Type B pancreatic cell (in vitro differentiated cells): Measurements from ENCODE around the gene ADAMTS20. TPM values are rescaled to one million over a fixed set of nuclear protein-coding genes. Genes with fewer than 3 reads are reported as not detected.

Source experiments
- DNase-seq: peaks from one replicate; pipeline ENCODE4 v3.0.0; 2021; ENCODE audit warnings: mixed read lengths; ENCODE audit not compliant: unreplicated experiment; ENCODE audit errors: extremely low spot score
- H3K27ac Mint-ChIP-seq: 2 replicates; pipeline ENCODE4 v1.8.0; 2021; ENCODE audit warnings: mild to moderate bottlenecking, mixed read lengths
- H3K27me3 Mint-ChIP-seq: 2 replicates; pipeline ENCODE4 v1.8.0; 2021; ENCODE audit warnings: mixed read lengths
- H3K36me3 Mint-ChIP-seq: 2 replicates; pipeline ENCODE4 v1.8.0; 2021; ENCODE audit warnings: mixed read lengths
- H3K4me1 Mint-ChIP-seq: one replicate; pipeline ENCODE4 v1.8.0; 2021; ENCODE audit warnings: mixed read lengths; ENCODE audit not compliant: unreplicated experiment
- H3K4me3 Mint-ChIP-seq: 2 replicates; pipeline ENCODE4 v1.8.0; 2021; ENCODE audit warnings: mild to moderate bottlenecking, mixed read lengths
- H3K9me3 Mint-ChIP-seq: 2 replicates; pipeline ENCODE4 v1.8.0; 2021; ENCODE audit warnings: mixed read lengths
- CTCF ChIP-seq: fragments of 200-600 bp; sonication (generic); conservative IDR thresholded peaks from 2 replicates; pipeline ENCODE4 v1.5.0; 2021; ENCODE audit warnings: antibody characterized with exemption, mild to moderate bottlenecking
- total RNA-seq: library from RNA; stranded (reverse); gene quantifications from 2 replicates; pipeline ENCODE4 v1.2.1, GENCODE V29; 2021; ENCODE audit warnings: low replicate concordance

Gene ADAMTS20
- total RNA-seq, 1 donor from 2014 or later = 3.1 TPM

GRCh38 chr12:43462741-43463140 lies 89.3 kb downstream of the ADAMTS20 start:
- no peaks in the 10 kb centered on the region for H3K27me3 Mint-ChIP-seq
- TF ChIP-seq CTCF = no peak
- peaks cover under 1% of the 10 kb centered on the region for H3K9me3 Mint-ChIP-seq
- no peak overlapping the region for H3K4me3 Mint-ChIP-seq
- H3K27ac Mint-ChIP-seq = no peak overlapping the region
- no peak for DNase-seq
- no peaks in the 10 kb centered on the region for H3K36me3 Mint-ChIP-seq
- H3K4me1 Mint-ChIP-seq = no peaks in the 10 kb centered on the region

- no peaks in the 10 kb centered on the region for H3K4me1 Mint-ChIP-seq
- no peak overlapping the region for H3K4me3 Mint-ChIP-seq
- peaks cover 7% of the 10 kb centered on the region for H3K9me3 Mint-ChIP-seq
- H3K27ac Mint-ChIP-seq = no peak overlapping the region
- H3K27me3 Mint-ChIP-seq = no peaks in the 10 kb centered on the region
- DNase-seq = no peak
- TF ChIP-seq CTCF = no peak
- H3K36me3 Mint-ChIP-seq = no peaks in the 10 kb centered on the region
These were observed 89.9 kb downstream of the ADAMTS20 start for GRCh38 chr12:43462080-43462479.

GRCh38 chr12:43459285-43459684 lies 92.7 kb downstream of the ADAMTS20 start:
- Mint-ChIP-seq H3K36me3 (no peaks in the 10 kb centered on the region), H3K4me3 (no peak overlapping the region), H3K27ac (no peak overlapping the region)

GRCh38 chr12:43453761-43454160 lies 98.2 kb downstream of the ADAMTS20 start:
- no peak for TF ChIP-seq CTCF
- Mint-ChIP-seq H3K27me3 (no peaks in the 10 kb centered on the region), H3K4me1 (no peaks in the 10 kb centered on the region), H3K27ac (no peak overlapping the region), H3K36me3 (no peaks in the 10 kb centered on the region), H3K4me3 (no peak overlapping the region), H3K9me3 (peaks cover 15% of the 10 kb centered on the region)
- DNase-seq = no peak

More at GRCh38 chr12:43459285-43459684, 92.7 kb downstream of the ADAMTS20 start:
- DNase-seq = no peak
- no peak for TF ChIP-seq CTCF
- Mint-ChIP-seq H3K27me3 (no peaks in the 10 kb centered on the region), H3K4me1 (no peaks in the 10 kb centered on the region), H3K9me3 (peaks cover 15% of the 10 kb centered on the region)

GRCh38 chr12:43444940-43445564 lies 107.0 kb downstream of the ADAMTS20 start:
- Mint-ChIP-seq H3K4me3 (no peak overlapping the region), H3K27me3 (no peaks in the 10 kb centered on the region), H3K4me1 (no peaks in the 10 kb centered on the region), H3K27ac (no peak overlapping the region), H3K36me3 (no peaks in the 10 kb centered on the region), H3K9me3 (no peaks in the 10 kb centered on the region)
- DNase-seq = no peak
- peak; percentile 97 for TF ChIP-seq CTCF

- no peak for TF ChIP-seq CTCF
- H3K27me3 Mint-ChIP-seq = no peaks in the 10 kb centered on the region
- no peaks in the 10 kb centered on the region for H3K36me3 Mint-ChIP-seq
- peaks cover 5% of the 10 kb centered on the region for H3K9me3 Mint-ChIP-seq
- no peak for DNase-seq
- H3K4me3 Mint-ChIP-seq = no peak overlapping the region
- no peak overlapping the region for H3K27ac Mint-ChIP-seq
- no peaks in the 10 kb centered on the region for H3K4me1 Mint-ChIP-seq
These were observed 115.4 kb downstream of the ADAMTS20 start for GRCh38 chr12:43436597-43436996.
